NOMO-1 treated with dmso at 0.1 percent for 144 hours (cell line): ENCODE results near the gene ISM1.

Experiments
- DNase-seq: peaks from one replicate; lab custom pipeline; 2025; ENCODE audit not compliant: unreplicated experiment; lab: John Stamatoyannopoulos, UW

The ISM1 gene

DNA sequence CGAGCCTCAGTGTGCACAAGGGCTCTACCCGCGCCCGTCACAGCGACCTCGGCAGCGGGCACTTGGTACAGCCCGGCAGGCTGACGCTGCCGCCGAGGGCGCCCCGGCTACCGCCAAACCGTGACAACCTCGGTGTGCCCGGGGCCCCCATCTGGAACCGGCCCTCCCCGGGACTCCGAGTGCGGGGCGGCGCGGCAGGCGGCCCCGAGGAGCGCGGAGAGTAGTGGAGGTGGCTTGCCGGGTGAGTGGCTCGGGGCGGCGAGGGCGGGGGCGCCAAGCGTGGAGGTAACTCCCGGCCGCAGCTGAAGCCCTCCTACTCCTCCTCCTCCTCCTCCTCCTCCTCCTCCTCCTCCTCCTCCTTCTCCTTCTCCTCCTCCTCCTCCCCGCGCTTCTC, at the start of gene ISM1:
Gene ISM1, plus strand, starts transcription at position 371 of the 394 bp plus-strand sequence. CDS start 503 bp downstream, outside the sequence.
- no peak for DNase-seq

DNA sequence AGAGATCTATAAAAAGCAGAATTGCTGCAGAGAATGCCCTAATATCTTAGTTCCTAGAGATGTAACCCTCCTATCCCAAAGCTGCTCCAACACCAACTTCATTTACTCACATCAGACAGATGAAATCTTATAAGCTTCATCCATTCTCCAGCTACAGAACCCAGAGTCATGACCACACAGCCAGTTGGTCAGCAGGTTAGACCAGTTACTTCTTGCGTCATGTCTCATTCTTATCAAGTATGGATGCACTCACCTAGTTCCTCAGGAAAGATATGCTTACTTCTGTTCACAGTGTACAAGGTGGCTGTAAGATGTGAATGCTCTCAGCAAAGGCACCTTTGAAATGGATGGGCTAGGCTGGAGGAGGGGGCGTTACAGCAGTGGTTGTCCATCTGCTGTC, 47.9 kb upstream of the ISM1 start:
- no peak for DNase-seq

DNA sequence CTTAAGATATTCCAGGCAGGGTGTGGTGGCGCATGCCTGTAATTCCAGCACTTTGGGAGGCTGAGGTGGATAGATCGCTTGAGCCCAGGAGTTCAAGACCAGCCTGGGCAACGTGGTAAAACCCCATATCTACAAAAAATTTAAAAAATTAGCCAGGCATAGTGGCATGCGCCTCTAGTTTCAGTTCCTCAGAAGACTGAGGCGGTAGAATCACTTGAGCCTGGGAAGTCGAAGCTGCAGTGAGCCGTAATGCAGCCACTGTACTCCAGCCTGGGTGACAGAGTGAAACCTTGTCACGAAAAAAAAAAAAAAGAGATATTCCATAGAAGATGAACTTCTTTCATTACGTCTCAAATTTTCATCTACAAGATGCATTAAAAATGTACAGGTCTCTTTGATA, 46.7 kb upstream of the ISM1 start:
- no peak for DNase-seq

DNA sequence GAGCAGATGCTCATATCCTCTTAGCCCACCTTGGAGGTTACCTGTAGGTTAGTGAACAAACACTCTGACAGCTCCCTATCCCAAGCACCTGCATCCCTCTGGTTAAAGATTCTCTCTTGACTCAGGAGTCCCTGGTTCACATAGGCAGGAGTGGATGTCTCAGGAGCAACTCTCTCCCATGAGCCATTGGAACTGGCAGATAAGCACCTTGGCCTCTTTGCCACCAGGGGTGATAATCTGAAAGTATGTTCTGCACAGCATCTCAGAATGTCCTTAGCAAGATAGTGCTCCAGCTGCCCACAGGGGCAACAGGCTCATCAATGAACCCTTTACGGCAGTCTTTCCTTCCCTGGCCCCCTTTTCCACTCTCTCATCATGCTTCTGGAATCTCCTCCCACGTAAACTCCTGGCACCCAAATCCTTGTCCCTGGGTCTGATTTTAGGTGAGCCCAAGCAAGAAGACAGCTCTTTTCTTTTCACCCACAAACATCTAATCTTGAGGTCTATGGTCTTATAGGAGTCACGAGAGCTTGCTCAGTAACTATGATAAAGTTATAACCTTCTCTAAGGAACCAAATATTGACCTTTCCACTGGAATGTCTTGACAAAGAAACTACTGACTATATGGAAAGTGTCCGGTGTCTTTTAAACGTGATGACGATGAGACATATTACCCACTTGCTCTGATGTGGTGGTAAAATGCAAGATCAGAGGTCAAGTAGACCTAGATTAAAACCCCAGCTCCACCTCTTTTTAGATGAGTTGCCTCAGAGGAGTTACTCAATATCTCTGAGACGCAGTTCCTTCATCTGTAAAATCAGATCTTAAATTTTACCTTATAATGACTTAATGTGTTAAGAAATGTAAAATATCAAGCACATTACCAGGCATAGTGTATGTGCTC, 39.8 kb upstream of the ISM1 start:
- no peak for DNase-seq

DNA sequence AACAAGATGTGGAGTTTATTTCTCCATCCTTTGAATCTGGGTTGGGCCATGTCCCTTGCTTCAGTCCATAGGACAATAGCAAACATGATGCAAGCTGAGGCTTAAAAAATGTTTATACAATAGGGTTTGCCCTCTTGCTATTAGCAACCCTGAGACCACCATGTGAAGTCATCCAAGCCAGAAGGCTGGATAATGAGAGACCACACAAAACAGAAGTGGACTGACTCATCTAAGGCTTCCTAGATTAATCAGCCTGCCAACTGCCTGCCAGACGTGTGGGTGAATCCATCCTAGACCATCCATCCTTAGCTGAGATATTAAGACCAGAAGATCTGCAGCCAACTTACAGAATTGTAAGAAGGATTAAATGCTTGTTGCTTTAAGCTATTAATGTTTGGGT, 38.1 kb upstream of the ISM1 start:
- DNase-seq = no peak

DNA sequence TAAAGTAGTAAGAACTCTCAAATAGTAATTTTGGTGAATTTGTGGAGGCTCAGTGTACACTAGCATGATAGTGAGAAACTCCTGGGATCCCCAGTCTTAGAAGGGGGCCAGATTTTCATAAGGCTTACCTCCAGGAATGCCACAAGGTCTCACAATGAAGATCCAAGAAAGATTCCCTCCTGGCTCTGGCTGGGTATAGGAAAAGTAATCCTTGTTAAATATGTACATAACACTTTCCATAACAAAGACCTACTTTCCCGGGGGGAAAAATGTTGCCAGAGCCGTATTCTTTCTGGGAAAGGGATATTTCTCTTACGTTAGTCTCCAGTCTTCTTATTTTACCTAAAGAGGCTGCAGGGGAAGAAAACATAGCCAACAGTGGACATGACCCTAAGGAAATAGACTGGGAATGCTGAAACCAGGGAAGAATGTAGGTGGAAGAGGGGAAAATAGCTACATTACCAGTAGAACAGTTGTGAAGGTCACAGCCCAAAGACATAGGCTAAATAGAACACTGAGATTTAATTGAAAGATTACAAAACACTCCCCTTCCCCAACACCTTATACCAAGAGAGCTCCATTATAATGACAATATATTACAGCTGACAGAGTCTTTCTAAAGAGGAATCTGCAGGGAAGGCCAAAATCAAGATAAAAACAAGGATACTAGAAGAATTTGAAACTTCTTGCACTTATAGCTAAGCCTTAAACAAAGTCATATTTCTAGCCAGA, 34.9 kb upstream of the ISM1 start:
- DNase-seq = no peak

DNA sequence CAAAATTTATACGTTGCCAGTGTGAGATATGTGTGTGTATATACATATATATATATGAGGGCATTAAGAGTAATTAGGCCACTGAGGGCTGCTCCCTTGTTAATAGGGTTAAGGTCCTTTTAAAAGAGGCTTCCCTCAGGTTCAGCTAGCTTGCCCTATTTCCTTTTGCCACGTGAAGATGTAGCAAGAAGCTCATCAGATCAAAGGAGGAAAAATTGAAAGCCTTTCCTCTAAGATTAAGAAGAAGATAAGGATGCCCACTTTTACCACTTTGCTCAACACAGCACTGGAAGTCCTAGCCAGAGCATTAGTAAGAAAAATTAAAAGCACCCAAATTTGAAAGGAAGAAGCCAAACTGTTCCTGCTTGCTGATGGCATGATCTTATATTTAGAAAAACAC, 33.2 kb upstream of the ISM1 start:
- no peak for DNase-seq

DNA sequence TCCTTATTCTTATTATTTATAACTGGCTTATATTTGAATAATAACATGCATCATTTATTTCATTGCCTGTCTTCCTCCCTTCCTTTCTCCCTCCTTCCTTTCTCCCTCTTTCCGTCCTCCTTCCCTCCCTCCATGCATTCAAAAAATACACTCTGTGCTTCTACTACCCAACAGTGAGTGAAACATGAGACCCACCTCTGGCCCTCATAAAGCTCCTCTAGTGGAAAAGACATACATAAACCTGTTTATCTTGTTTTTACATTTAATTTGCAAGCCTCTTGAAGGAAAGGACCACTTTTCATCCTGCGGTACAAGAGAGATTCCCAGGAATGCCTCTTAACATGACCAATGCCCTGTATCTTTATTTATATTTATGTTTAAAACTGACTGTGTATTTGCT, 21.8 kb upstream of the ISM1 start:
- no peak for DNase-seq

DNA sequence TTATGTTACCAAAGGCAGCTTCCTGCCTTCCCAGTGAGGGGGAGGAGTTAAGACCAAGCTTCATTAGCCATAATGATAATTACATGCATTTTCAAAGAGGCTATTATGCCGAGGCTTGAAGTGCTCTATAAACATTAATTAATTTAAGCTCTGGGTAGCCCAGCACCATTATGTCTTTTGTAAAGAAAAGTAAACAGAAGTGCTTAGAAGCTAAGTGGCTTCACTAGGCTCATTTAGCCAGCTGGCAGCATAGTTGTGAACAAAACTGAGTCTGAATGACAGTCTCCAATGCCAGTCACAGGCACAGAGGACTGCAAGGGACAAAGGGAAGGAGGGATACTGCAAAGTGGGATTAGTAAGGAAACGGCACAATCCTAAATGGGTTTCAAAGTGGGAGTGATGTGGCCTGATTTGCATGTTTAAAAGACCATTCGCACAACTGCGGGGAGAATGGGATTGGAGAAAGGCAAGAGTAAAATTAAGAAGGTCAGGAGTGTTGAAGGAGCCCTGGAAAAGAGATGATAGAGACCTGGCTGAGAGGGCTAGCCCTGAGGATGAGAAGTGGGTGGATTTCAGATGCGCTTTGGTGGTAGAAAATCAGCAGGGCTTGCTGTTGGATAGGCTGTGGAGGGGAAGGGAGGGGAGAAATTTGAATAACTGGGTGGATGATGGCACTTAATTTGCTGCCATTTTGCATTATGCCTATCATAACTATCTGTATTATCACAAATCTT, 20.1 kb upstream of the ISM1 start:
- no peak for DNase-seq

DNA sequence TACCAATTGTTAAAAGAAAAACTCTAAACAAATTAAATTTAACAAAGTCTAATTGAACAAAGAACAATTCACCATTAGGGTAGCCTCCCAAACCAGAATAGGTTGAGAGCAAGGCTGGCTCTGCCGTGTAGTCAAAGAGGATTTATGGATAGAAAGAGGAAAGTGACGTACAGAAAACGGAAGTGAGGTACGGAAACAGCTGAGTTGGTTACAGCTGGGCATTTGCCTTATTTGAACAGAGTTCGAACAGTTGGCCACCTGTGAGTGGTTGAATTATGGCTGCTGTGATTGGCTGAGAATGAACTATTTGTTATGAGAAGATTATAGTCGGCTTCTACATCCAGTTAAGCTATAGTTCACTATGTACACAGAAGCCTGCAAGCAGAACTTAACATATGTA, 18.5 kb upstream of the ISM1 start:
- DNase-seq = no peak

DNA sequence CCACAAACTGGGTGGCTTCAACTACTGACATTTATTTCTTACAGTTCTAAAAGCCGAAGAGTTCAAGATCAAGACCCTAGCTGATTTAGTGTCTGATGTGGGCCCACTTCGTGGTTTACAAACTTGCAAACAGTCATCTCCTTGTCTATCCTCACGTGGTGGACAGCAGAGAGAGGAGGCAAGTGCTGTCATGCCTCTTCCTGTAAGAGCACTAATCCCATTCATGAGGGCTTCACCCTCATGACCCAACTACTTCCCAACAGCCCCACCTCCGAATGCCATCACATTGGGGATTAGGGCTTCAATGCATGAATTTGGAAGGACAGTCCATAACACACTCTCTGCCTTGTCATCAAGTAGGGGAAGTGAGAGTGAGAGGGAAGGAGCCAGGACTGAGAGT, 15.6 kb upstream of the ISM1 start:
- no peak for DNase-seq

DNA sequence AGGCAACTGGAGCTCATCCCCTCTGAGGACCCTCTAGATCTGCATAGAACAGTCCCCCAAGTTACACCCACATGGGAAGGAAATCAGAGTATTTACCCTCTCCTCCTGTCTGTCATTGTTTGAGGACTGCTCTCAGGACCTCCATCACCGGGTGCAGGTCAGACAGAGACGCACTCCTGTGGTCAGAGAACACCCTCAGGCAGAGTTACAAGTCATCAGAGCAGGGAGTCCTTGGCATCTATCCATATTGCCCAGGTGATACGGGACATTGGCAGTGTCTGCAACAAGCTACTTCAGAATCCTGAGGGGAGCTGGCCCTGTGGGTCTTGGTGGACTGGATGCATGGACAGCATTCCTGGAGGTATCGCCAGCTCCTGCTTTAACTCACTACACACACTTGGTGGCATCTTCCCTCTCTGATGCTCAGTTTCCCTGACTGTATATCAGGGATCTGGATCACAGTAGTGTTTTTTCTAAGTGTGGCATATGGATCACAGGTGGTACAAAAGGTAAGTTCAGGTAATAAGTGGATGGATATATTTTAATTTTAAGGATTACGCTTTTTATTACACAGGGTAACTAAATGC, 15.1 kb upstream of the ISM1 start:
- no peak for DNase-seq

DNA sequence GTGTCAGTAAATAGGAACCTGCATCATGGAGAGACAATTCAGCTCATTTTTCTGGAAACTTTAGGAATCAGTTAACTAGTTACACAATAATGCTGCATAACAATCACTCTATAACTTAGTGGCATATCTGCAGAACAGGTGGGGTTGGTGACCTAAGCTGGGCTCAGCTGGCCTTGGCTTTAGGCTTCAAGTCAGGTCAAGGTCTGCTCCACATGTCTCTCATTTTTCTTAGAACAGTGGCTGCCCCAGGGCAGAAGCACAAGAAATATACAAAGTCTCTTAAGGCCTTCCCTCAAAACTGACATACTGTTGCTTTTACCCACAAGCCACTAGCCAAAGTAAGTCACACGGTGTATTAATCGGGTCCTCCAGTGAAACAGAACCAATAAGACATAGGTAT, 14.1 kb upstream of the ISM1 start:
- DNase-seq = no peak

DNA sequence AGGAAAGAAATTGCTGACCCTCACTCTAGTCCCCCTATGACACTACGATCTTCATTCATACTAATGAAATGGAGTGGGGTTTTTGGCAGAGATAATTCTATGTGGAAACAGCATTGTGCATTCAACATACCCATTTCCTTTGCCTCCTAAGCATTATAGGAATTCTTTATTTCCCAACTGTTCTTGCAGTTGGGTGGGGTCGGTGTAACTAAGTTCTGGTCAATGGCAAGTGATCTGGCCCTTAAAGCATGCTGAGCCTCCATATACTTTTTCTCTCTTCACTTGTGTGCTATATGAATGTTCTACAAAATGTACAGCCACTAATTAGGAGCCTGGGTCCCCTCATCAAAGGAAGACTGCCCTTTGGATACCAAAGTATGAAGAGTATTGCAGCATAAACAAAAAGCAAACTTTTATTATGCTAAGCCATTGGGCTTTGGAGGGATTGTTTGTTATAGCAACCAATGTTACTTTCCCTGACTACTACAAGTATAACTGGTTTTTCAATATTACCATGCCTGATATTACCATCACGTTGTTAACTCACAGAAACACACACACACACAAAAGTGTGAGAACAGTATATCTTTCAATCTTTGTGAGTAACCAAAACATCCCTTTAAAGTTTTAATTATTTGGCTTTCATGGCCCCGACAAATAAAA, 9.0 kb upstream of the ISM1 start:
- no peak for DNase-seq

DNA sequence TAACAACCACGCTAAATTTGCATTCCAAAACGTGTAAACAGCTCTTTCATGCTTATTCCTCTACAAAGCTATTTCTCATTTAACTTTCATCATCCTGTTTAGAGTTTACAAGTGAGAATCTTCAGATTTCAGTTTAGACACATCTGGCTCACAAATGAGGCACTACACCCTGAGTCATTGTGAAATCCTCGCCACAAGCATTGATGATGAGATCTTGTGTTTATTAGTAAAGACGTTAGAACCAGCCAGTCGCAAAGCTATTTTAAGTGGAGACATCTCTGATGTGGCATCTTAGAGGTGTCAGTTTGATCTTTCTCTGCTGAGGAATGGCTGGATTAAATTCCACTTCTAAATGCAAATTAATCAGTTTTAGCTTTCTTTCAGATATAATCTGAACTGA, 8.3 kb upstream of the ISM1 start:
- DNase-seq = no peak

DNA sequence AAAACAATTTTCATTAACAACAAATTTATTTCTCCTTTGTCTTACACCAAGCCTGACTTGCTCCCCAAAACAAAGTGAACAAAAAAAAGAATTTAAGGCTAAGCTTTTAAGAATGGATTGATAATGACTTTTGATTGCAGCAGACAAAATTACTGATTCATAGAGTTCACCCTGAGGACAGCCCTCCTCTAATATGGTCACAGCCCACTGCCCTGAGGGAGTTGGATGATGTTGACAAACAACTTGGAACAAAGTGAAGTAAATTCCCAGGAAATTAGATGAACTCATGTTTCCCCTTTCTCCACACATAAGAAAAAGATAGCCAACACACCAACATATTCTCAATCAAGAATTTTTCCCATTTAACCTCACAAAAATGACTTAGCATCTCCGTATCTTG, 7.7 kb upstream of the ISM1 start:
- no peak for DNase-seq

DNA sequence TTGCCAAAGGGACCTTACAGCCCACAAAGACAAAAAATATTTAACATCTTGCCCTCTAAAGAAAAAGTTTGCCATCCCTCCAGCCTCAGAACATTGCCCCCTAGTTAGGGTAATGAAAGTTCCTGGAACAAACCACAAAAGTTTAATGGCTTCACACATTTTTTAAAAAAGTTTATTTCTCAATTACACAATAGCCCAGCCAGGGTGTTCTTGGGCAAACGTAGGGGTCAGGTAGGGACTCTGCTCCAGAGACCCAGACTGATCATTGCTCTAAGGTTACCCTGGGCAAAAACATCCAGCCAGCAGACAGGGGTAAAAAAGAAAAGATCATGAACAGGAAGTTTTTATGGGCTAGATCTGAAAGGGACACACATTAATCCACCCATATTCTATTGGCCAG, 4.5 kb upstream of the ISM1 start:
- DNase-seq = no peak

DNA sequence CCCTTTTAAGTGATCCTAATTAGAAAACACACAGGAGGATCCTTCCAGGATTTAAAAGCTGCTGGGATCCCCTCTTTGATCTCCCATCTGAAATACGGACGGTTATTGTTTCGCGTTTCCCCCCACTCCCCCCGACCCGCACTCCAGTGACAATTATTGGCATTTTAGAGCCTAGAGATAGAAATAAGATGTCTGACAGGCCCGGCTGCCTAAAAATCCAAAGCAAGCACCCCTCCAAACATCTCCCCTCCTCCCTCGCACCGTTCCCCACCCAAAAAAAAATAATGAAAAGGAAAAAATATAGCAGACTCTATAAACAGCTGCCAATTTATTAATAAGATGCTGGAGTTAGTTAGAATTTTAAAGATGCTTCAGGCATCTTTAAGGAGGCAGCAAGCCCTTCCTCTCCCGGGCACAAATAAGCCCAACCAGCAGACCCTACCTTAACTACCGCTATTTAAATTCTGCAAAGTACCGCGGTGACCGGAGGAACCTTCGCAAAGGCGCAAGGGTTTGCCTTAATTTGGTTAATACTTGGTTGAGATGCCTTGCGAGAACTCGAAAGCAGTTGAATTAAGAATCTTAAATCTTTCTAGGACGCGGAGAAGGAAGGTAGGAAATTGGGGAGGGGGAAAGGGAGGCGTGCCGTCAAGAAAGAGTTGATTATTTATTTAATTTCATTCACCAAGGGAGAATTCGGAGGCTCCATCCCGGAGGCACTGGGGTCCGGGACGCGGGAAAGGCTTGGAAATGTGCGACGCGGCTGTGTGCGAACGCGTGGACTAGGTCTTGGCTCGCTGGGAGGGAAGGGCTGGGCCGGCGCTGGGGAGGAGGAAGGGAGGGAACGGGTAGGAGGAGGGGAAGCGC, 1.5 kb upstream of the ISM1 start:
- no peak for DNase-seq

DNA sequence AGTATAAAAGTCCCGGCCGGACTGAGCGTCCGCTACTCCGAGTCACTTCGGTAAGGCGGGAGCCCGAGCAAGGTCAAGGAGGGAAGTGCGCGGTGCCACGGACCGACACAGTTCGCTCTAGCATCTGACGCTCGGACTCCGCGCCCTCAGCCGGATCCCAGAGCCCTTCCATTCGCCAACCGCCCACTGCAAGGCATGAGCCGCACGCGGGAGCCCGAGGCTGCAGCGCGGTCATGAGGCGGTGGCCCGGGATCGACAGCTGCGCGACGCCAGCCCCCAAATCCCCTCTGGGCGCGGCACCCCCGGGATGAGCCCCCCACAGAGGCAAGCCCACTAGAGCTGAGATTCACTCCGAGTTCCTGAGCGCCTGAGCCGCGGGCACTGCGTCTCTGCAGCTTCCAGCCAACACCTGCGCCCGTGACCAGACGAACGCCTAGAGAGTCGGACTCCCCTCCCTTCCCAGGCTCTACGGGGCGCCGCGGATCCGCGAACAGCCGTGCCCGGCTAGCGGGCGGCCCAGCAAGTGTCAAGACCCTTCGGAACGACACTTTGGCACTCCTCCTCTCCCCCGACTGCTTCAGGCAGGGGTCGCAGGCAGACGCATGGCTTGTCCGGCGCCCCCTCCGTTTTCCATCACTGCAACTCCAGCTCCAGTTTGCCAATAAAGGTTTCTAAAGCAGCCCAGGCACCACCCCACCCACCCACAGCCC, 725 bp upstream of the ISM1 start:
- DNase-seq = no peak
